Myocyte (in vitro differentiated cells): Measurements from ENCODE around the gene NAP1L1. TPM values are rescaled to one million over a fixed set of nuclear protein-coding genes. Genes with fewer than 3 reads are reported as not detected.

Experiments
- DNase-seq: peaks from one replicate; pipeline ENCODE4 v3.0.0-alpha.2; 2012; ENCODE audit warnings: low read depth
- total RNA-seq: library from RNA; depleted of rRNA; stranded (reverse); fragments of >200 nt; gene quantifications from 2 replicates; pipeline ENCODE4 v1.2.3, GENCODE V29; 2014

The NAP1L1 gene
- total RNA-seq, 1 donor from 2014 or later, result 334 TPM

GRCh38 chr12:76023069-76023690 lies 61.3 kb downstream of the NAP1L1 start:
- no peak for DNase-seq

GRCh38 chr12:76022506-76022905 lies 62.0 kb downstream of the NAP1L1 start:
- no peak for DNase-seq

- DNase-seq, result peak; percentile 86
Observed at GRCh38 chr12:76020731-76021672, 63.5 kb downstream of the NAP1L1 start.

- peak; percentile 57 for DNase-seq
Observed at GRCh38 chr12:76020281-76020680, 64.2 kb downstream of the NAP1L1 start.

- DNase-seq, result no peak
Observed at GRCh38 chr12:76018672-76019071, 65.8 kb downstream of the NAP1L1 start.

GRCh38 chr12:76018111-76018510 lies 66.4 kb downstream of the NAP1L1 start:
- no peak for DNase-seq

GRCh38 chr12:76014007-76014406 lies 70.5 kb downstream of the NAP1L1 start:
- no peak for DNase-seq

- no peak for DNase-seq
Observed at GRCh38 chr12:76013603-76014002, 70.9 kb downstream of the NAP1L1 start.

GRCh38 chr12:76012644-76013043 lies 71.8 kb downstream of the NAP1L1 start:
- no peak for DNase-seq

- DNase-seq, result no peak
Observed at GRCh38 chr12:76010732-76011458, 73.6 kb downstream of the NAP1L1 start.

GRCh38 chr12:76008428-76008827 lies 76.1 kb downstream of the NAP1L1 start:
- no peak for DNase-seq

GRCh38 chr12:76007640-76008039 lies 76.8 kb downstream of the NAP1L1 start:
- DNase-seq, result no peak

- DNase-seq, result peak; percentile 57
Observed at GRCh38 chr12:76006028-76006925, 78.2 kb downstream of the NAP1L1 start.

- DNase-seq, result peak; percentile 59
Observed at GRCh38 chr12:76003355-76003638, 81.2 kb downstream of the NAP1L1 start.

- DNase-seq, result no peak
Observed at GRCh38 chr12:76002598-76003354, 81.7 kb downstream of the NAP1L1 start.

- no peak for DNase-seq
Observed at GRCh38 chr12:75998292-75999063, 86.0 kb downstream of the NAP1L1 start.

GRCh38 chr12:75997658-75998057 lies 86.8 kb downstream of the NAP1L1 start:
- DNase-seq, result no peak

GRCh38 chr12:75996861-75997447 lies 87.5 kb downstream of the NAP1L1 start:
- peak; percentile 25 for DNase-seq

- DNase-seq, result no peak
Observed at GRCh38 chr12:75995691-75996090, 88.8 kb downstream of the NAP1L1 start.
